Neural cell (in vitro differentiated cells): Measurements from ENCODE around the gene DECR2. TPM values are rescaled to one million over a fixed set of nuclear protein-coding genes. Genes with fewer than 3 reads are reported as not detected.
A peak's percentile ranks its signal among the peaks of the same experiment; 100 is the strongest.
"Not testable (repeated sequence)": the region's sequence is repeated elsewhere in the genome, so short reads cannot be mapped to it uniquely, and the experiment has no call there.

Source experiments
- H2AFZ ChIP-seq: fragments of 200-600, 300-800 bp; sonication (generic), shearing (Covaris generic); 2 replicates; pipeline ENCODE4 v1.6.0; 2014; ENCODE audit warnings: low read depth, mild to moderate bottlenecking, antibody characterized with exemption, low read length, moderate library complexity
- H3F3A ChIP-seq: fragments of 200-600 bp; shearing (Covaris generic); 2 replicates; pipeline ENCODE4 v1.6.1; 2016; ENCODE audit warnings: mild to moderate bottlenecking, moderate library complexity, mixed read lengths, antibody characterized with exemption, low read length; ENCODE audit not compliant: insufficient read depth, poor library complexity, severe bottlenecking
- H3K27ac ChIP-seq: fragments of 200-600, 300-800 bp; sonication (generic), shearing (Covaris generic); 2 replicates; pipeline ENCODE4 v1.5.1; 2014; ENCODE audit warnings: mild to moderate bottlenecking, low read length, moderate library complexity
- H3K27me3 ChIP-seq: fragments of 300-800, 200-600 bp; sonication (generic), shearing (Covaris generic); 2 replicates; pipeline ENCODE4 v1.6.0; 2014; ENCODE audit warnings: mild to moderate bottlenecking, low read depth, low read length, moderate library complexity; ENCODE audit not compliant: insufficient read depth
- H3K36me3 ChIP-seq: fragments of 300-800, 200-600 bp; sonication (generic), shearing (Covaris generic); 2 replicates; pipeline ENCODE4 v1.5.1; 2014; ENCODE audit warnings: mild to moderate bottlenecking, antibody characterized with exemption, low read length, moderate library complexity; ENCODE audit not compliant: insufficient read depth
- H3K4me2 ChIP-seq: fragments of 300-800, 200-600 bp; sonication (generic), shearing (Covaris generic); 2 replicates; pipeline ENCODE4 v1.6.0; 2014; ENCODE audit warnings: mild to moderate bottlenecking, low read length
- H3K4me3 ChIP-seq: fragments of 300-800, 200-600 bp; sonication (generic), shearing (Covaris generic); 2 replicates; pipeline ENCODE4 v1.5.1; 2014; ENCODE audit warnings: mild to moderate bottlenecking, low read length, moderate library complexity
- H3K79me2 ChIP-seq: fragments of 200-600 bp; shearing (Covaris generic); replicated peaks from 2 replicates; pipeline ENCODE4 v1.6.0; 2014; ENCODE audit warnings: mild to moderate bottlenecking, low read length, moderate library complexity; ENCODE audit not compliant: insufficient read depth
- H3K9ac ChIP-seq: fragments of 300-800, 200-600 bp; sonication (generic), shearing (Covaris generic); 2 replicates; pipeline ENCODE4 v1.6.1; 2016; ENCODE audit warnings: mild to moderate bottlenecking, low read length, mixed read lengths
- H3K9me2 ChIP-seq: fragments of 200-600 bp; shearing (Covaris generic); 2 replicates; pipeline ENCODE4 v1.6.1; 2016; ENCODE audit warnings: mild to moderate bottlenecking, low read length, mixed read lengths; ENCODE audit not compliant: insufficient read depth
- H3K9me3 ChIP-seq: fragments of 200-600, 300-800 bp; sonication (generic), shearing (Covaris generic); 2 replicates; pipeline ENCODE4 v1.6.1; 2016; ENCODE audit warnings: mild to moderate bottlenecking, mixed run types, low read length, moderate library complexity, mixed read lengths
- H4K20me1 ChIP-seq: fragments of 200-600 bp; shearing (Covaris generic); 2 replicates; pipeline ENCODE4 v1.6.1; 2016; ENCODE audit warnings: mild to moderate bottlenecking, mixed run types; ENCODE audit not compliant: insufficient read depth
- CTCF ChIP-seq: fragments of 450-650 bp; IDR thresholded peaks from 2 replicates; pipeline ENCODE4 v1.5.1; 2014; ENCODE audit warnings: antibody characterized with exemption, mild to moderate bottlenecking, moderate library complexity; ENCODE audit not compliant: poor library complexity, severe bottlenecking
- EP300 ChIP-seq: fragments of 450-650 bp; conservative IDR thresholded peaks from 2 replicates; pipeline ENCODE4 v1.6.1; 2014; ENCODE audit warnings: antibody characterized with exemption, mild to moderate bottlenecking, moderate library complexity; ENCODE audit not compliant: poor library complexity, severe bottlenecking
- EZH2 ChIP-seq: fragments of 200-600, 300-800 bp; shearing (Covaris generic), sonication (generic); IDR thresholded peaks from 2 replicates; pipeline ENCODE4 v1.6.1; 2014; ENCODE audit warnings: antibody characterized with exemption, low read length, borderline replicate concordance, mild to moderate bottlenecking; ENCODE audit not compliant: insufficient read depth, poor library complexity, severe bottlenecking
- MXI1 ChIP-seq: fragments of 450-650 bp; conservative IDR thresholded peaks from 2 replicates; pipeline ENCODE4 v1.6.1; 2014; ENCODE audit warnings: antibody characterized with exemption, mild to moderate bottlenecking; ENCODE audit not compliant: poor library complexity, severe bottlenecking
- POLR2AphosphoS5 ChIP-seq: IDR thresholded peaks from 2 replicates; pipeline ENCODE4 v1.6.1; 2012
- RAD21 ChIP-seq: fragments of 450-650 bp; conservative IDR thresholded peaks from 2 replicates; pipeline ENCODE4 v1.6.1; 2014; ENCODE audit warnings: antibody characterized with exemption, mild to moderate bottlenecking, moderate library complexity
- SMC3 ChIP-seq: fragments of 450-650 bp; conservative IDR thresholded peaks from 2 replicates; pipeline ENCODE4 v1.6.1; 2014; ENCODE audit warnings: antibody characterized with exemption, mild to moderate bottlenecking, moderate library complexity; ENCODE audit not compliant: poor library complexity
- TAF1 ChIP-seq: IDR thresholded peaks from 2 replicates; pipeline ENCODE4 v1.6.1; 2012; ENCODE audit warnings: low read depth
- polyA plus RNA-seq: library from polyadenylated mRNA; depleted of rRNA; stranded (reverse); fragments of >200 nt; gene quantifications from 2 replicates; pipeline ENCODE4 v1.2.3, GENCODE V29; 2014
- TF ChIP-seq, protein P1 (sequence below): IDR thresholded peaks from 2 replicates; pipeline ENCODE4 v1.6.1; 2012; ENCODE audit warnings: borderline replicate concordance

The DECR2 gene
- polyA plus RNA-seq, 1 donor from 2014 or later, result 58.8 TPM

GRCh38 chr16:422179-422578 lies 20.5 kb downstream of the DECR2 start:
- not testable (repeated sequence) for H3K4me2 ChIP-seq, H3K9ac ChIP-seq, H3K9me3 ChIP-seq, H3K4me3 ChIP-seq, H3K36me3 ChIP-seq, H3F3A ChIP-seq, H4K20me1 ChIP-seq, H2AFZ ChIP-seq, H3K27me3 ChIP-seq, H3K9me2 ChIP-seq, H3K27ac ChIP-seq
- peaks cover 15% of the 10 kb centered on the region for H3K79me2 ChIP-seq

DNA sequence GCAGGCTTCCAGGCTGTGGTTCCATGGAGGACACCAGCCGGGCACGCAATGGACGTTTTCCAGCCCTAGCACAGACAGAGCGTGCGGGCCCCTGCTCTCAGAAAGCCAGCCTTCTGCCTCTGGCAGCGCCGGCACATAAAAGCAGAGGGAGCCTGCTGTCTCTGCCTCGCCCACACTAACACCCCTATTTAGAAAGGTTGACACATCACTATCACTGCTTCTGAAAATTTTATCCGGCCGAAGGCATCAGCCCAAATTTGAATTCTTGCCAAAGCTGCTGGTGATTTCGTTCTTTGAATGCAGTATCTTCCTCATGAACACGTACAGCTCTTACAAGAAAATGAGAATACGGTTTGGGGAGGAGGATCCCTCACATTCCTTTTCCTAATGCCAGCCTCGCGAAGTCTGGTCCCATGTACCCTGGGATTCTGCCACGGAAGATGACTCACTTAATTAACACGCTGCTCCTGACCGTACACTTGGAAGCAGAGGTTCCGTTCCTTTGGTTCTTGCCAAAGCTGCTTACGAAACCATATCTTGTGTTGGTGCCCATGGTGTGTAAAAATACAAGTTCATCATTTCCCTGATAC lies 22.4 kb downstream of the DECR2 start:
- no peak overlapping the region for H2AFZ ChIP-seq
- no peak overlapping the region for H3K9ac ChIP-seq
- no peak overlapping the region for H3K4me2 ChIP-seq
- no peak for TF ChIP-seq TAF1
- TF ChIP-seq EZH2, result no peak
- no peak for TF ChIP-seq RAD21
- no peak for TF ChIP-seq MXI1
- no peaks in the 10 kb centered on the region for H3K36me3 ChIP-seq
- H3K9me2 ChIP-seq, result no peaks in the 10 kb centered on the region
- H3K4me3 ChIP-seq, result peak overlapping the region; percentile 88
- H3K79me2 ChIP-seq, result peaks cover 34% of the 10 kb centered on the region
- no peaks in the 10 kb centered on the region for H3K9me3 ChIP-seq
- peak overlapping the region; percentile 90 for H3K27ac ChIP-seq
- H4K20me1 ChIP-seq, result peaks cover 16% of the 10 kb centered on the region
- H3K27me3 ChIP-seq, result no peaks in the 10 kb centered on the region
- H3F3A ChIP-seq, result no peaks in the 10 kb centered on the region

- no peaks in the 10 kb centered on the region for H3K9me2 ChIP-seq
- peak overlapping the region; percentile 79 for H2AFZ ChIP-seq
- H3K79me2 ChIP-seq, result peaks cover 39% of the 10 kb centered on the region
- TF ChIP-seq EZH2 (no peak), CTCF (no peak), TAF1 (no peak), SMC3 (no peak), EP300 (no peak), POLR2AphosphoS5 (no peak), MXI1 (no peak), RAD21 (no peak)
- TF ChIP-seq, protein P1, sequence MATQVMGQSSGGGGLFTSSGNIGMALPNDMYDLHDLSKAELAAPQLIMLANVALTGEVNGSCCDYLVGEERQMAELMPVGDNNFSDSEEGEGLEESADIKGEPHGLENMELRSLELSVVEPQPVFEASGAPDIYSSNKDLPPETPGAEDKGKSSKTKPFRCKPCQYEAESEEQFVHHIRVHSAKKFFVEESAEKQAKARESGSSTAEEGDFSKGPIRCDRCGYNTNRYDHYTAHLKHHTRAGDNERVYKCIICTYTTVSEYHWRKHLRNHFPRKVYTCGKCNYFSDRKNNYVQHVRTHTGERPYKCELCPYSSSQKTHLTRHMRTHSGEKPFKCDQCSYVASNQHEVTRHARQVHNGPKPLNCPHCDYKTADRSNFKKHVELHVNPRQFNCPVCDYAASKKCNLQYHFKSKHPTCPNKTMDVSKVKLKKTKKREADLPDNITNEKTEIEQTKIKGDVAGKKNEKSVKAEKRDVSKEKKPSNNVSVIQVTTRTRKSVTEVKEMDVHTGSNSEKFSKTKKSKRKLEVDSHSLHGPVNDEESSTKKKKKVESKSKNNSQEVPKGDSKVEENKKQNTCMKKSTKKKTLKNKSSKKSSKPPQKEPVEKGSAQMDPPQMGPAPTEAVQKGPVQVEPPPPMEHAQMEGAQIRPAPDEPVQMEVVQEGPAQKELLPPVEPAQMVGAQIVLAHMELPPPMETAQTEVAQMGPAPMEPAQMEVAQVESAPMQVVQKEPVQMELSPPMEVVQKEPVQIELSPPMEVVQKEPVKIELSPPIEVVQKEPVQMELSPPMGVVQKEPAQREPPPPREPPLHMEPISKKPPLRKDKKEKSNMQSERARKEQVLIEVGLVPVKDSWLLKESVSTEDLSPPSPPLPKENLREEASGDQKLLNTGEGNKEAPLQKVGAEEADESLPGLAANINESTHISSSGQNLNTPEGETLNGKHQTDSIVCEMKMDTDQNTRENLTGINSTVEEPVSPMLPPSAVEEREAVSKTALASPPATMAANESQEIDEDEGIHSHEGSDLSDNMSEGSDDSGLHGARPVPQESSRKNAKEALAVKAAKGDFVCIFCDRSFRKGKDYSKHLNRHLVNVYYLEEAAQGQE, result no peak
- peak overlapping the region; percentile 90 for H3K27ac ChIP-seq
- no peaks in the 10 kb centered on the region for H3K9me3 ChIP-seq
- H3K9ac ChIP-seq, result peak overlapping the region; percentile 90
- H3K4me3 ChIP-seq, result peak overlapping the region; percentile 88
- H3F3A ChIP-seq, result no peaks in the 10 kb centered on the region
- no peaks in the 10 kb centered on the region for H3K27me3 ChIP-seq
- peak overlapping the region; percentile 59 for H3K4me2 ChIP-seq
- peaks cover 16% of the 10 kb centered on the region for H4K20me1 ChIP-seq
- H3K36me3 ChIP-seq, result no peaks in the 10 kb centered on the region
These were observed 23.0 kb downstream of the DECR2 start for GRCh38 chr16:424623-425081.
